GM12892 (cell line): ENCODE data around the gene PDGFC.

Experiments
- DNase-seq: peaks from one replicate; pipeline ENCODE4 v3.0.0; 2011; ENCODE audit not compliant: insufficient read length
- FAIRE-seq: peaks from 2 replicates; lab custom pipeline; 2011; peaks lifted over from hg19 to GRCh38; lab: Jason Lieb, UNC
- POLR2A ChIP-seq: IDR thresholded peaks from 2 replicates; pipeline ENCODE4 v1.6.1; 2011; ENCODE audit warnings: low read depth, low read length, control low read depth
- POLR2AphosphoS5 ChIP-seq: IDR thresholded peaks from 2 replicates; pipeline ENCODE4 v1.6.1; 2011; ENCODE audit warnings: low read depth, low read length, control low read depth
- TAF1 ChIP-seq: IDR thresholded peaks from 2 replicates; pipeline ENCODE4 v1.6.1; 2011; ENCODE audit warnings: low read depth, mild to moderate bottlenecking, control low read depth, low read length, borderline replicate concordance

Gene PDGFC

GRCh38 chr4:157004279-157005161 is 32.9 kb upstream of the PDGFC start:
- DNase-seq (no peak), FAIRE-seq (no peak)

DNA sequence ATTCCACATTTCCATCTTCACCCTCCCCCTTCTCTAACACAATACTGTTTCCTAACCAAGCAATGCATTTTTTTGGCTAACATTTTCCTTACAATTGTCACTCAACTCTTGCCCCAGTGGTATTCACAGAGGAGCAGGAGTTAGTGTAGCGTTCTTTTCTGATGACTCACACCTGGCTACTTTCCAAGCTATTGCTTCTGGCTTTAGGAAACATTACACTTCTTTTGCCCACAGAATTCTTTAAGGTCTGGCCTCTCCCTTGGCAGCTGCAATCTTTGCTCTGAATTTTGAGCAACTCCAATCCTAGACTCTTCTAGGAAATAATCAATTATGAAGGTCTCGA is 27.5 kb upstream of the PDGFC start:
- no peak for TF ChIP-seq POLR2AphosphoS5
- TF ChIP-seq TAF1, result no peak
- no peak for TF ChIP-seq POLR2A

More at GRCh38 chr4:157004279-157005161, 32.9 kb upstream of the PDGFC start:
- no peak for TF ChIP-seq TAF1
- TF ChIP-seq POLR2A, result no peak
- TF ChIP-seq POLR2AphosphoS5, result no peak

DNA sequence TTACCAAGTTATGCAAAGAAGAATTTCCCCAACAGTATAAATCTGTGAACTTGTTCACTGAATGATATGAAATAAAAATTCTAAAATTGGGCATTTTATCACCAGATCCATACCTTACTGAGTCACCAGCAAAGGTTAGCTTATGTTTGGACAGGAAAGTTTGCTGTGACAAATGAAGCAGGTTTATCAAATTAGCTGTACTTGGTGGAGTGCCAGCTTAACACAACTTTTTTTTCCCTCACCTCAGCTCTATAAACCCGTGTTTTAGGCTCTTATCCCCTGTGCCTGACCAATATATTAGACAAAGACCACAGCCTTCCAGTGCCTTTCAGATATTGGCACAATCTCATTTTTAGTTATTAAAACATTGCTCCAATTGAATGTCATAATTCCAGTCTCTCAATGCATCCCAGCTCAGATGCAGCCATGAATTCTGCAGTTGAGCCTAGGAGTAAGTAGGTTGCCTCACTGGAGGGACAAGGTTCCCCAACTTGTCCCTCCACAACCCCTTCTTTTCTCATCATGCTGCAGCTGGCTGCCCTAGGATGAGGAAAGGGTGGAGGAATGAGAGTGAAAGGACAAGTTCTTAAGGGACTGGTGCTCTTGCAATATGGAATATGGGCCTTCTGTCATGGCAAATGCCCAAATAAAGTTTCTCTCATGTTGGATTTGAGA is 27.0 kb upstream of the PDGFC start:
- DNase-seq (no peak), FAIRE-seq (no peak)
- TF ChIP-seq POLR2AphosphoS5, result no peak
- no peak for TF ChIP-seq POLR2A
- no peak for TF ChIP-seq TAF1

More for the DNA sequence above, 27.5 kb upstream of the PDGFC start:
- no peak for FAIRE-seq
- DNase-seq, result no peak

DNA sequence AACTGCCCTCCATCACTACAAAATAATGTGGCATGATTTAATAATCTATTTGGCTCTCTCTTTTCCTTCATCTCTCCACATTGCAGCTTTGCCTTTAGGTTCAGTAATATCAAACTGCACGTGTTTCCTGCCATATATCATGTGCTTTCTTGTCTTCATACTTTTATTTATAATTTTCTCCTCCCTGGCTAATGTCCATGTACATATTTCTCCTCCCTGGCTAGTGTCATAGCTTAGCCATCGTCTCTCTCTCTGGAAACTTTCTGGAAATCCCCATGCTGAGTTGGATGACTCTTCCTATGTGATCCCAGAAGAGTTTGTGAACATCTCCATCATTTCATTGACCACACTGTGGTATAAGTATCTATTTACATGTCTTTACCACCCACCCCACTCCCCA is 21.3 kb upstream of the PDGFC start:
- no peak for DNase-seq
- TF ChIP-seq TAF1 (no peak), POLR2A (no peak), POLR2AphosphoS5 (no peak)
- no peak for FAIRE-seq

- no peak for TF ChIP-seq POLR2A
- DNase-seq (no peak), FAIRE-seq (no peak)
Observed at GRCh38 chr4:156991161-156991560, 19.6 kb upstream of the PDGFC start.

- TF ChIP-seq POLR2AphosphoS5 (no peak), POLR2A (no peak), TAF1 (no peak)
- FAIRE-seq (no peak), DNase-seq (no peak)
Observed at GRCh38 chr4:156983366-156983765, 11.8 kb upstream of the PDGFC start.

DNA sequence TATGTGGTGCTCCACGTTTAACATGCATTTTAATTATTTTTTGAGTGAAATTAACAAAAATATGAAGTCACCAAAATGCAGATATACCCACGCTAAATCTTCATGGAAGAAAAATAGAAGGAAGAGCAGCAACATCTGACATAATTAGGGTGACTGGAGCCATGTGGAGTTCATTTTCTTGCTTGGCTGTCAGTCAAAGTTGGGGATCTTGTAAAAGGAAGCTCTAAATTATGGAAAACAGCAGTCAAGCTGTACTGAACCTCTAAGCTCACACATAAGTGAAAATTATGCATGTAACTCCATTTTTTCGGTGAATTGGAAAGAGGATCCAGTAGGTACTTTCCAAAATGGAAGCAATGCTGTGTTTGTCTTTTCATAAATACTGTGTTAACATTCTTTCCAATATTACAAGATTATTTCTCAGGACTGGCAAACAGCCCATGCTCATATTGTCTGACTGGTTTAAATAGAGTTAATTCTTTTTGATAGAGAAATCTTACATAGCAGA is 9.7 kb upstream of the PDGFC start:
- FAIRE-seq (no peak), DNase-seq (no peak)
- no peak for TF ChIP-seq TAF1
- no peak for TF ChIP-seq POLR2AphosphoS5
- TF ChIP-seq POLR2A, result no peak

DNA sequence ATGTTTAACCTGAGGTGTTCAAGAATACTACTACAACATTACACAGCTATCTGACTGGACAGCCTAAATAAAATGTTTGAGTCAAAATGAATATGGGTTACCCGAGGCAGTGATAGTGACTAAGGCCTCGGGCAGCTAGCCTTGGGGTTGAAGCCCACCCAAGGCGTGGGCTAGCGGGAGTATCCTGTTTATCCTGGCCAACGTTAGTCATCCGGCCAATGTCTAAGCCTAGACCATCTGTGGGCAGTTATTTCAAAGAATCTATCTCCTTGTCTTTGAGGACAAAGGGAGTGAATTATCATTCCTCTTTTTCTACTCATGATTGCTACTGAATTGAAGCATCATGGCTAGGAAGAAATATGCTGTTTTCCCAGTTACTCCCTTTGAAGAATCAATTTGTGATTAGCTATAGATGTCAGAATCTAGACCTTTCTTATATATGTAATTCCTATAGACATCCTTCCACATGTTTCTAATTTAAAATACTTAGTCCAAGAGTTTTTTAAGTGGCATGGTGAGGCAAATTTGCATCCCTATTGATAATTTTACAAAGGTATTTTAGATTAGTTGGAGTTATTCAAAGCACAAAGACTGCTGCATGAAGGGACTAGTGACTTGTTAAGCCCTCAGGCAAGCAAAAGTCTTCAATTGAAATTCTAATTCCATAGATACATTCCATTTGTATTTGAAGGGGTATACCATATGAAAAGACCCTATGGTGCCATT is 6.0 kb upstream of the PDGFC start:
- TF ChIP-seq POLR2A (no peak), POLR2AphosphoS5 (no peak), TAF1 (no peak)
- no peak for FAIRE-seq
- no peak for DNase-seq

DNA sequence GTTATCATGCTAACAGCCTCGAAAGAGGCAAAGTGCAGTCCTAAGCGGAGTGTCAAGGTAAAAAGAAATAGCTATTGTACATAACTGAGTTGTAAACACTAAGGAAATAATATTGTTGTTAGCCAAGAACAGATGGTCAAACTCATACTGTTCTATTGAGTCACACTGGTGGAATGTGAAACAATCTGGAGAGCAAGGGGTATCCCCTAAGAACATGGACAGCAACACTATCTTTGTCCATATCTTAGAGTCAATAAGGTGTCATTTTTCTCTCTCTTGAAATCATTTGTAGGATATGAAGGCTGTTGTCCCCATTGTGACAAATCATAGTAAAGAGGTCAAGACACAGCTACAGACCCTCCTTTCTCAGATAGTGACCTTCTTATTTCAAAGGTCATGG is 4.5 kb upstream of the PDGFC start:
- TF ChIP-seq TAF1 (no peak), POLR2AphosphoS5 (no peak), POLR2A (no peak)
- FAIRE-seq (no peak), DNase-seq (no peak)

DNA sequence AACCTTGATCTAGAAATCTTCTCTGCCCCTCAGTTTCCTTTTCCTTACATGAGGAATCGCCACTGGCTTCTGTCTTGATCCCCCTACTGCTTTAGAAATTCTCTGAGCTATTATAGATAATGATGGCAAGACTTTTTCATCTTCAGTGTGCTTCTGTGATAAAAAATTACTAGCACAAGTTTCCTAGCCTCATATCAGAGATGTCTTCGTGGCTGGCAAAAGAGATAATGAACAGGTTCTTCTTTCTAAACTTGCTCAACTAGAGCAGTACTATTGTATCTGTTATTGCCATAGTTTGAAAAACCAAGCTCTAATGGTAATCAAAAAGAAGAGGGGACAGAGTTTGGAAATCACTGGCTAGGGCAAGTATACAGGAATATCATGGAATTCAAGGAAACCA is 4.1 kb upstream of the PDGFC start:
- DNase-seq (no peak), FAIRE-seq (no peak)
- no peak for TF ChIP-seq POLR2A
- no peak for TF ChIP-seq TAF1
- no peak for TF ChIP-seq POLR2AphosphoS5

- TF ChIP-seq TAF1 (no peak), POLR2AphosphoS5 (no peak), POLR2A (no peak)
- no peak for FAIRE-seq
Observed at GRCh38 chr4:156974264-156974663, 2.7 kb upstream of the PDGFC start.

More at GRCh38 chr4:156974264-156974663, 2.7 kb upstream of the PDGFC start:
- DNase-seq, result no peak
